ENCODE results near the gene RNPS1. TPM values are rescaled to one million over a fixed set of nuclear protein-coding genes. Genes with fewer than 3 reads are reported as not detected.
"Not testable (repeated sequence)": the region's sequence is repeated elsewhere in the genome, so short reads cannot be mapped to it uniquely, and the experiment has no call there.

RNPS1 gene
- total RNA-seq, 4 donors from 2014 or later, result 101 to 127 (median 114) TPM

- peaks cover 0 to 37% (median 11%) of the 10 kb centered on the region in 4 donors for H3K4me1 ChIP-seq
- no peak for DNase-seq (ENCODE audit: low spot score in 2 of 2)
- H3K4me3 ChIP-seq, result no peak overlapping the region
- H3K27ac ChIP-seq, result no peak overlapping the region
- peaks cover 0 to 42% (median 0%) of the 10 kb centered on the region in 3 donors for H3K36me3 ChIP-seq
- WGBS, 2 donors, result 79 to 80% methylated on average over 15 of the region's 16 CpGs
- no peaks in the 10 kb centered on the region for H3K27me3 ChIP-seq
- H3K9me3 ChIP-seq, result no peaks in the 10 kb centered on the region
- TF ChIP-seq, protein P1, sequence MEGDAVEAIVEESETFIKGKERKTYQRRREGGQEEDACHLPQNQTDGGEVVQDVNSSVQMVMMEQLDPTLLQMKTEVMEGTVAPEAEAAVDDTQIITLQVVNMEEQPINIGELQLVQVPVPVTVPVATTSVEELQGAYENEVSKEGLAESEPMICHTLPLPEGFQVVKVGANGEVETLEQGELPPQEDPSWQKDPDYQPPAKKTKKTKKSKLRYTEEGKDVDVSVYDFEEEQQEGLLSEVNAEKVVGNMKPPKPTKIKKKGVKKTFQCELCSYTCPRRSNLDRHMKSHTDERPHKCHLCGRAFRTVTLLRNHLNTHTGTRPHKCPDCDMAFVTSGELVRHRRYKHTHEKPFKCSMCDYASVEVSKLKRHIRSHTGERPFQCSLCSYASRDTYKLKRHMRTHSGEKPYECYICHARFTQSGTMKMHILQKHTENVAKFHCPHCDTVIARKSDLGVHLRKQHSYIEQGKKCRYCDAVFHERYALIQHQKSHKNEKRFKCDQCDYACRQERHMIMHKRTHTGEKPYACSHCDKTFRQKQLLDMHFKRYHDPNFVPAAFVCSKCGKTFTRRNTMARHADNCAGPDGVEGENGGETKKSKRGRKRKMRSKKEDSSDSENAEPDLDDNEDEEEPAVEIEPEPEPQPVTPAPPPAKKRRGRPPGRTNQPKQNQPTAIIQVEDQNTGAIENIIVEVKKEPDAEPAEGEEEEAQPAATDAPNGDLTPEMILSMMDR (IDR thresholded peaks at IDR 0.05), result no peak
- no peak for TF ChIP-seq POLR2A (IDR thresholded peaks at IDR 0.05)
- no peak for TF ChIP-seq EP300 (IDR thresholded peaks at IDR 0.05)
Measured at GRCh38 chr16:2273484-2273883, 5.6 kb upstream of the RNPS1 start.

- Histone ChIP-seq H3K4me1 (peaks cover 0 to 38% (median 11%) of the 10 kb centered on the region in 4 donors), H3K36me3 (peaks cover 0 to 26% (median 0%) of the 10 kb centered on the region in 3 donors), H3K4me3 (no peak overlapping the region), H3K27ac (no peak overlapping the region), H3K9me3 (no peaks in the 10 kb centered on the region), H3K27me3 (no peaks in the 10 kb centered on the region)
- no peak for DNase-seq (ENCODE audit: low spot score in 2 of 2)
- WGBS, 2 donors, result 83 to 90% methylated on average over 8 to 11 of the region's 14 CpGs
- TF ChIP-seq EP300 (IDR thresholded peaks at IDR 0.05) (no peak), POLR2A (IDR thresholded peaks at IDR 0.05) (no peak)
- TF ChIP-seq, protein P1 (IDR thresholded peaks at IDR 0.05), result no peak
Measured at GRCh38 chr16:2271848-2272461, 4.0 kb upstream of the RNPS1 start.

GRCh38 chr16:2270588-2271470, 2.9 kb upstream of the RNPS1 start:
- Histone ChIP-seq H3K4me1 (peaks cover 0 to 48% (median 15%) of the 10 kb centered on the region in 4 donors), H3K27ac (no peak overlapping the region), H3K27me3 (no peaks in the 10 kb centered on the region), H3K9me3 (no peaks in the 10 kb centered on the region), H3K4me3 (no peak overlapping the region), H3K36me3 (peaks cover 0 to 15% (median 0%) of the 10 kb centered on the region in 3 donors)
- no peak for TF ChIP-seq EP300 (IDR thresholded peaks at IDR 0.05)
- TF ChIP-seq, protein P1 (IDR thresholded peaks at IDR 0.05), result no peak
- no peak for TF ChIP-seq POLR2A (IDR thresholded peaks at IDR 0.05)
- 73 to 78% methylated on average over 9 to 13 of the region's 15 CpGs for WGBS, 2 donors
- DNase-seq (ENCODE audit: low spot score in 2 of 2), result no peak

DNA sequence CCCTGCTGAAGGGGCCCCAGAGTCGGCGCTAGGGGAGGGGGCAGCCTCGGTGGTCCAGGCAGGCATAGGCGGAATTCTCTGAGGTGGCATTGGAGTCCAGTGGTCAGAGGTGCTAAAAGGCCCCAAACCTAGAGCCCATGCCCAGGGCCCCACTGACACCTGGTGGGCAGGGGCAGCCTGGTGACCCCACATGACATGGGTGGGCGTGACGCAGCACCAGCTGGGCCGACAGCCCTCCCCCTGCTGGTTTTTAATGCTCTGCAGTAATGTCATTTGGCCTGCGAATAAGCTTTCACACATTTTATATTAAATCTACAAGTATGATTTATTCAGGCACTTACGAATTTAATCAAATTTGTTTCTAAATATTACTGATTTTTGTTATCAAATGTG, 2.1 kb upstream of the RNPS1 start:
- Histone ChIP-seq H3K27me3 (no peaks in the 10 kb centered on the region), H3K27ac (peak overlapping the region in 1 of 4 donors; percentile 95), H3K4me3 (no peak overlapping the region), H3K9me3 (no peaks in the 10 kb centered on the region), H3K36me3 (peaks cover 0 to 7% (median 0%) of the 10 kb centered on the region in 3 donors), H3K4me1 (peaks cover 0 to 55% (median 17%) of the 10 kb centered on the region in 4 donors)
- 74 to 79% methylated on average over 9 of the region's 9 CpGs for WGBS, 2 donors
- no peak for DNase-seq (ENCODE audit: low spot score in 2 of 2)
- TF ChIP-seq, protein P1 (IDR thresholded peaks at IDR 0.05), result no peak
- TF ChIP-seq EP300 (IDR thresholded peaks at IDR 0.05) (no peak), POLR2A (IDR thresholded peaks at IDR 0.05) (no peak)

DNA sequence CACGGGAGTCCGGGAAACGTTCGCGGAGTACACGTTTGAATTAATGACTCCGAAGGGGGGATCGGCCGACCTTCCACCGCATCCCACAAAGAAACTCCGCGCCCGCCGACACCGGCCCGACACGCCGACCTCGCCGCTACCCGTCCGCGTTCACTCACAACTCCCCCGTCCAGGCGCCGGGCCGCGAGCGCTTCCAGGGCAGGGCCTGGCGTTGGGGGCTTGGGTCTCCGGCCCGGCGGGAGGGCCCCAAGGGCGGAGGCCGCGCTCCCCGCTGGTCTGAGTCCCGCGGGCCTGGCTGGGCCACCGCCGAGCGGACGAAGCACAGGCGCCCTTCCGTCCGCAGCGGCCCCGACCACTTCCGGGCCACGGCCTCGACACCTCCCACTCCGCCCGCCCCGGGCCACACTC, 417 bp downstream of the RNPS1 start:
- Histone ChIP-seq H3K36me3 (peaks cover 0 to 20% (median 2%) of the 10 kb centered on the region in 3 donors), H3K4me1 (peaks cover 0 to 59% (median 17%) of the 10 kb centered on the region in 4 donors), H3K4me3 (peak overlapping the region; percentile 67 to 94 (median 76)), H3K27ac (peak overlapping the region; percentile 89 to 97 (median 96))
- 0 to 1% methylated on average over 23 to 31 of the region's 54 CpGs for WGBS, 2 donors
- H3K9me3 ChIP-seq; H3K27me3 ChIP-seq; DNase-seq (ENCODE audit: low spot score in 2 of 2): not testable (repeated sequence)

GRCh38 chr16:2266887-2267286, 1.0 kb downstream of the RNPS1 start:
- not testable (repeated sequence) for DNase-seq (ENCODE audit: low spot score in 2 of 2); H3K9me3 ChIP-seq; H3K27me3 ChIP-seq
- H3K27ac ChIP-seq, result peak overlapping the region in 1 of 4 donors; percentile 95
- 4 to 9% methylated on average over 9 to 11 of the region's 12 CpGs for WGBS, 2 donors
- H3K4me1 ChIP-seq, result peaks cover 0 to 57% (median 17%) of the 10 kb centered on the region in 4 donors
- H3K4me3 ChIP-seq, result peak overlapping the region; percentile 67 to 94 (median 76)
- peaks cover 0 to 27% (median 4%) of the 10 kb centered on the region in 3 donors for H3K36me3 ChIP-seq

DNA sequence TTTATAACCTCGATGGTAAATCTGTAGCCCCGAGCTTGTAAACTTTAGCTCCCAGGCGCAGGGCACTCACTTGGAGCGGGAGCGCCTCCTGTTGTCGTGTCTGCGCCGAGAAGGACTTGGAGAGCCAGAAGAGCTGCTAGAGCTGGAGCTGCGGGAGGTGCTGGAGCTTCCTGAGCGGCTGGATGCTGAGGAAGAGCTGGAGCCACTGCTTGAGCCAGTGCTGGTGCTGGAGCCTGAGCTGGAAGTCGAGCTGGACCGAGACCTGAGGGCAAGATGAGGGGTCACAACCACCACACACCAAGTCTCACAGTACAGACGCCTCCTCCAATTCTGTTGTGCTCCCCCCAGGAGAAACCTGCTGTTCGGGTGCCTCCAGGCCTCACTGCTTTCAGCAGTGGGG, 4.9 kb downstream of the RNPS1 start:
- H3K36me3 ChIP-seq, result peaks cover 0 to 63% (median 11%) of the 10 kb centered on the region in 3 donors
- H3K27me3 ChIP-seq; H3K27ac ChIP-seq; DNase-seq (ENCODE audit: low spot score in 2 of 2); H3K9me3 ChIP-seq; H3K4me3 ChIP-seq: not testable (repeated sequence)
- H3K4me1 ChIP-seq, result peaks cover 0 to 28% (median 7%) of the 10 kb centered on the region in 4 donors
- WGBS, 2 donors, result 81 to 86% methylated on average over 13 to 14 of the region's 14 CpGs
